Neural progenitor cell (in vitro differentiated cells): ENCODE measurements around the gene CLEC20A. TPM values are rescaled to one million over a fixed set of nuclear protein-coding genes. Genes with fewer than 3 reads are reported as not detected.

Experiments used
- DNase-seq: peaks from one replicate; pipeline ENCODE4 v3.0.0-alpha.2; 2016; ENCODE audit warnings: low spot score
- H2AFZ ChIP-seq: fragments of 200-600 bp; sonication (generic); replicated peaks from 2 replicates; pipeline ENCODE4 v1.6.1; 2016; ENCODE audit warnings: antibody characterized with exemption
- H3F3A ChIP-seq: fragments of 200-600 bp; sonication (generic); 2 replicates; pipeline ENCODE4 v1.6.1; 2016; ENCODE audit warnings: antibody characterized with exemption, low read depth
- H3K27ac ChIP-seq: fragments of 200-600 bp; sonication (generic); 2 replicates; pipeline ENCODE4 v1.5.1; 2016; ENCODE audit warnings: mild to moderate bottlenecking
- H3K27me3 ChIP-seq: fragments of 200-600 bp; sonication (generic); 2 replicates; pipeline ENCODE4 v1.6.1; 2016; ENCODE audit warnings: mild to moderate bottlenecking, moderate library complexity
- H3K36me3 ChIP-seq: fragments of 200-600 bp; sonication (generic); 2 replicates; pipeline ENCODE4 v1.5.1; 2016
- H3K4me1 ChIP-seq: fragments of 200-600 bp; sonication (generic); 2 replicates; pipeline ENCODE4 v1.6.1; 2016; ENCODE audit warnings: mixed run types
- H3K4me2 ChIP-seq: fragments of 200-600 bp; sonication (generic); 2 replicates; pipeline ENCODE4 v1.6.1; 2016
- H3K4me3 ChIP-seq: fragments of 200-600 bp; sonication (generic); 2 replicates; pipeline ENCODE4 v1.5.1; 2016
- H3K79me2 ChIP-seq: fragments of 200-600 bp; sonication (generic); 2 replicates; pipeline ENCODE4 v1.6.1; 2016; ENCODE audit warnings: low read depth
- H3K9ac ChIP-seq: fragments of 200-600 bp; sonication (generic); 2 replicates; pipeline ENCODE4 v1.6.1; 2016
- H3K9me3 ChIP-seq: fragments of 200-600 bp; sonication (generic); 2 replicates; pipeline ENCODE4 v1.5.1; 2016; ENCODE audit warnings: low read depth
- H4K20me1 ChIP-seq: fragments of 200-600 bp; sonication (generic); 2 replicates; pipeline ENCODE4 v1.6.1; 2016; ENCODE audit warnings: low read depth
- H3K27ac Mint-ChIP-seq: 3 replicates; pipeline ENCODE4 v1.8.0; 2021; ENCODE audit warnings: mixed read lengths
- H3K27me3 Mint-ChIP-seq: 2 replicates; pipeline ENCODE4 v1.8.0; 2022; ENCODE audit warnings: low read depth, mild to moderate bottlenecking, inconsistent platforms, moderate library complexity, mixed read lengths; ENCODE audit not compliant: insufficient read depth
- H3K36me3 Mint-ChIP-seq: 3 replicates; pipeline ENCODE4 v1.8.0; 2021; ENCODE audit warnings: mixed read lengths
- H3K4me1 Mint-ChIP-seq: 3 replicates; pipeline ENCODE4 v1.8.0; 2021; ENCODE audit warnings: mixed read lengths
- H3K4me3 Mint-ChIP-seq: 3 replicates; pipeline ENCODE4 v1.8.0; 2021; ENCODE audit warnings: mild to moderate bottlenecking, moderate library complexity, mixed read lengths
- H3K9me3 Mint-ChIP-seq: 3 replicates; pipeline ENCODE4 v1.8.0; 2020; ENCODE audit warnings: mixed read lengths
- CTCF ChIP-seq: fragments of 200-600 bp; sonication (generic); IDR thresholded peaks from 2 replicates; pipeline ENCODE4 v1.5.1; 2017; ENCODE audit warnings: antibody characterized with exemption, mild to moderate bottlenecking
- EZH2 ChIP-seq: fragments of 200-600 bp; sonication (generic); IDR thresholded peaks from 2 replicates; pipeline ENCODE4 v1.6.1; 2017; ENCODE audit warnings: antibody characterized with exemption, mild to moderate bottlenecking, moderate library complexity
- EZH2phosphoT487 ChIP-seq: fragments of 200-600 bp; sonication (generic); IDR thresholded peaks from 2 replicates; pipeline ENCODE4 v1.6.1; 2017; ENCODE audit warnings: antibody characterized with exemption
- total RNA-seq: library from RNA; depleted of rRNA; stranded (reverse); fragments of >200 nt; gene quantifications from 2 replicates; pipeline ENCODE4 v1.2.3, GENCODE V29; 2015; ENCODE audit warnings: low replicate concordance

The CLEC20A gene
- total RNA-seq, 1 donor from 2014 or later = not detected

- Histone ChIP-seq H3F3A (no peaks in the 10 kb centered on the region), H3K9ac (no peak overlapping the region), H3K4me1 (no peaks in the 10 kb centered on the region), H3K4me2 (no peak overlapping the region), H3K36me3 (no peaks in the 10 kb centered on the region), H3K4me3 (no peak overlapping the region), H3K79me2 (no peaks in the 10 kb centered on the region), H3K27me3 (no peaks in the 10 kb centered on the region), H2AFZ (no peak overlapping the region), H3K9me3 (no peaks in the 10 kb centered on the region), H4K20me1 (no peaks in the 10 kb centered on the region), H3K27ac (no peak overlapping the region)
- no peak overlapping the region for H3K4me3 Mint-ChIP-seq
- peaks cover 9% of the 10 kb centered on the region for H3K4me1 Mint-ChIP-seq
- TF ChIP-seq EZH2phosphoT487 = no peak
- TF ChIP-seq EZH2 = no peak
- TF ChIP-seq CTCF = no peak
- H3K27me3 Mint-ChIP-seq = peaks cover 5% of the 10 kb centered on the region
- no peak for DNase-seq
- H3K36me3 Mint-ChIP-seq = no peaks in the 10 kb centered on the region
- H3K27ac Mint-ChIP-seq = no peak overlapping the region
- H3K9me3 Mint-ChIP-seq = no peaks in the 10 kb centered on the region
Measured at GRCh38 chr1:178494569-178494971, 2.2 kb downstream of the CLEC20A start.

- no peaks in the 10 kb centered on the region for H3K9me3 Mint-ChIP-seq
- H3K9me3 ChIP-seq = no peaks in the 10 kb centered on the region
- no peak for DNase-seq
- no peak overlapping the region for H2AFZ ChIP-seq
- no peaks in the 10 kb centered on the region for H4K20me1 ChIP-seq
- no peaks in the 10 kb centered on the region for H3F3A ChIP-seq
- H3K36me3 ChIP-seq = no peaks in the 10 kb centered on the region
- H3K4me1 Mint-ChIP-seq = peaks cover 12% of the 10 kb centered on the region
- peaks cover 9% of the 10 kb centered on the region for H3K27me3 Mint-ChIP-seq
- no peak overlapping the region for H3K27ac Mint-ChIP-seq
- H3K4me3 Mint-ChIP-seq = no peak overlapping the region
- H3K79me2 ChIP-seq = no peaks in the 10 kb centered on the region
- H3K9ac ChIP-seq = no peak overlapping the region
- H3K4me3 ChIP-seq = no peak overlapping the region
- no peak overlapping the region for H3K4me2 ChIP-seq
- no peaks in the 10 kb centered on the region for H3K36me3 Mint-ChIP-seq
- H3K4me1 ChIP-seq = no peaks in the 10 kb centered on the region
- H3K27ac ChIP-seq = no peak overlapping the region
- H3K27me3 ChIP-seq = no peaks in the 10 kb centered on the region
- TF ChIP-seq EZH2phosphoT487 (no peak), CTCF (no peak), EZH2 (no peak)
Measured at GRCh38 chr1:178493301-178493741, 3.4 kb downstream of the CLEC20A start.

GRCh38 chr1:178492341-178492740 is 4.4 kb downstream of the CLEC20A start:
- Histone ChIP-seq H3K27me3 (no peaks in the 10 kb centered on the region), H3F3A (no peaks in the 10 kb centered on the region), H4K20me1 (no peaks in the 10 kb centered on the region), H3K36me3 (no peaks in the 10 kb centered on the region), H3K4me1 (no peaks in the 10 kb centered on the region), H3K4me3 (no peak overlapping the region), H3K9me3 (no peaks in the 10 kb centered on the region), H3K9ac (no peak overlapping the region), H3K4me2 (no peak overlapping the region), H3K79me2 (no peaks in the 10 kb centered on the region), H2AFZ (no peak overlapping the region), H3K27ac (no peak overlapping the region)
- Mint-ChIP-seq H3K9me3 (no peaks in the 10 kb centered on the region), H3K4me3 (no peak overlapping the region), H3K27ac (peak overlapping the region; percentile 4), H3K36me3 (no peaks in the 10 kb centered on the region), H3K4me1 (peaks cover 11% of the 10 kb centered on the region), H3K27me3 (peaks cover 12% of the 10 kb centered on the region)
- DNase-seq = no peak
- no peak for TF ChIP-seq EZH2phosphoT487
- TF ChIP-seq CTCF = no peak
- no peak for TF ChIP-seq EZH2
